ENCODE measurements around the gene TBCK. TPM values are rescaled to one million over a fixed set of nuclear protein-coding genes. Genes with fewer than 3 reads are reported as not detected.

Gene TBCK
- 19.7 and 22.5 TPM in 2 replicates for total RNA-seq (2022)
- percentile 66 among the genes with signal in this experiment for Bru-seq, nascent RNA
- percentile 52 among the genes with signal in this experiment for BruChase-seq, experiment 1, labeled RNA remaining after a 6-hour chase
- BruChase-seq, experiment 2, labeled RNA remaining after a 2-hour chase, result percentile 59 among the genes with signal in this experiment
- long read RNA-seq, partial matches to known transcripts, result 1 of 7 reads
- long read RNA-seq, other reads (novel, unspliced or antisense), result 5 of 7 reads

- Mint-ChIP-seq H3K9me3 (ENCODE audit: low read depth, unreplicated experiment) (no peaks in the 10 kb centered on the region), H3K4me1 (ENCODE audit: low read depth, unreplicated experiment) (peaks cover 11% of the 10 kb centered on the region), H3K4me3 (ENCODE audit: low read depth, unreplicated experiment) (no peak within 1 kb of the TSS), H3K27me3 (ENCODE audit: unreplicated experiment) (no peaks in the 10 kb centered on the region), H3K27ac (ENCODE audit: unreplicated experiment) (no peak within 1 kb of the TSS), H3K36me3 (ENCODE audit: insufficient read depth, unreplicated experiment) (peaks cover 4% of the 10 kb centered on the region)
- BruUV-seq (replicated peaks), result no TSS peak
- no peak for TF ChIP-seq CTCF (IDR thresholded peaks at IDR 0.05; ENCODE audit: unreplicated experiment)
- DNase-seq, result peak; percentile 80
- CTCF ChIA-PET, result interaction anchor here (1.1 kb wide), 1 partner anchor 50 kb away, joined by 5 read pairs; no protein-coding TSS in a partner anchor
- intact Hi-C loops (cut with micrococcal nuclease; ENCODE audit: unreplicated experiment), result no loop called here
These were observed at the start of gene TBCK, which contains the start of gene AIMP1 for GRCh38 chr4:106315968-106316772. Gene TBCK, minus strand, starts transcription at chr4:106316209. Its CDS starts 7,249 bp downstream, at chr4:106308960. Gene AIMP1, plus strand, starts transcription at chr4:106316550. Its CDS starts 8,460 bp downstream, at chr4:106325010.

GRCh38 chr4:106365613-106366012 is 49.6 kb upstream of the TBCK start:
- Mint-ChIP-seq H3K9me3 (ENCODE audit: low read depth, unreplicated experiment) (no peaks in the 10 kb centered on the region), H3K4me3 (ENCODE audit: low read depth, unreplicated experiment) (no peak overlapping the region), H3K27me3 (ENCODE audit: unreplicated experiment) (no peaks in the 10 kb centered on the region), H3K36me3 (ENCODE audit: insufficient read depth, unreplicated experiment) (no peaks in the 10 kb centered on the region), H3K4me1 (ENCODE audit: low read depth, unreplicated experiment) (peaks cover 15% of the 10 kb centered on the region), H3K27ac (ENCODE audit: unreplicated experiment) (no peak overlapping the region)
- no peak for TF ChIP-seq CTCF (IDR thresholded peaks at IDR 0.05; ENCODE audit: unreplicated experiment)
- CTCF ChIA-PET, result interaction anchor here (0.5 to 1.0 kb wide), 4 partner anchors 36 to 137 kb away, joined by 3 to 4 read pairs (median 3); no protein-coding TSS in a partner anchor
- intact Hi-C loops (cut with micrococcal nuclease; ENCODE audit: unreplicated experiment), result no loop called here
- no TSS peak for BruUV-seq (replicated peaks)
- DNase-seq, result no peak

DNA sequence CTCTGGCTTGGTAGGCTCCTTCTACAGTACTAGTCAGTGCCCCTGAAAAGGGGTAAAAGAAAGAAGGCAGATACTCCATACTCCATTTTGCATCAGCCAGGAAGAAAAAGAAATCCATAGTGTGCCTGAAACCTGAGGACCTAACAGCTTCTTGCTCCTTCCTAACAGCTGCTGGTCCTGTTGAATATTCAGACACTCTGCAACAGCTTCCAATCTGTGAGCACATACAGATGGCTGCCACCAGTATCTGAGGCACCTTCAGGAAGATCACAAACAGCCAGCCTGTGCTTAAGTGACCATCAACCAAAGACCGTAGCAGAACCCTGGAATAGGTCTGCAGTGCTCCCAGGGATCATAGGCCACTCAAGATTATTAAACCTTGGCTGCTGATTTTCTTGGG is 48.3 kb upstream of the TBCK start:
- CTCF ChIA-PET, result no interaction called here
- no TSS peak for BruUV-seq (replicated peaks)
- Mint-ChIP-seq H3K27me3 (ENCODE audit: unreplicated experiment) (no peaks in the 10 kb centered on the region), H3K36me3 (ENCODE audit: insufficient read depth, unreplicated experiment) (no peaks in the 10 kb centered on the region), H3K4me1 (ENCODE audit: low read depth, unreplicated experiment) (peaks cover 15% of the 10 kb centered on the region), H3K27ac (ENCODE audit: unreplicated experiment) (no peak overlapping the region), H3K4me3 (ENCODE audit: low read depth, unreplicated experiment) (no peak overlapping the region), H3K9me3 (ENCODE audit: low read depth, unreplicated experiment) (no peaks in the 10 kb centered on the region)
- intact Hi-C loops (cut with micrococcal nuclease; ENCODE audit: unreplicated experiment), result no loop called here
- DNase-seq, result no peak
- TF ChIP-seq CTCF (IDR thresholded peaks at IDR 0.05; ENCODE audit: unreplicated experiment), result no peak

DNA sequence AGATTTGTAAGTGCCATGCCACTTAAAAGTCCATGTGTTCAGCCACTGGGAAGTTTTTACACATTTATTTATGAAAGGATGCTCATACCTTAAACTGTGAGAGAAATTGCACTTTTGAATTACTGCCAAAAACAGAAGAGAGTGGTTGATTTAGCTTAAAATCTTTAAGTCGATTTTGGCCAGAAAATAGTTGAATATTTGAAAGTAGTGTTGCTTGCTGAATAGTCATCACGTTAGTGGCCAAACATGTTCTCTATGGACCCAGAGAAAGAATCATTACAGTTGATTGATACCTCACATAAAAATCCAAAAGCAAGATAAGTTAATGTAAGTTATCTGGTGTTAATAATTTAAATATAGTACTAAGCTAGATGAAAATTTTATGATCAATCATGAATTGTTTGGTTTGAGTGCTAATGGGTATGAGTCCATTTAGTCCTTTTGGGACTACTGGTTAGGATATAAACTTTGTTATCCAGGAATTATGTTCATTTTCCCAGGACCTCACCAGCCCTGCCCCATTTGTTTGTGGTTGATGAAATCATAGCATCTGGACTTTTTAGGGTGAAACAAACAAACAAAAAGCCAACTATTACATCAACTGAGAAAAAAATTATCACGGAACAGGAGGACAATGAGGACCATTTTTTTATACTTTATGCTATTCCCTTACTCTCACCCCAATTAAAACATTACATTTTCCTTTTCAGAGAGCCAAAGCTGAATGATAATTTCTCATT is 46.2 kb upstream of the TBCK start:
- no peak overlapping the region for H3K27ac Mint-ChIP-seq (ENCODE audit: unreplicated experiment)
- H3K27me3 Mint-ChIP-seq (ENCODE audit: unreplicated experiment), result no peaks in the 10 kb centered on the region
- no peak for DNase-seq
- no peak overlapping the region for H3K4me3 Mint-ChIP-seq (ENCODE audit: low read depth, unreplicated experiment)
- intact Hi-C loops (cut with micrococcal nuclease; ENCODE audit: unreplicated experiment), result no loop called here
- no TSS peak for BruUV-seq (replicated peaks)
- no peaks in the 10 kb centered on the region for H3K9me3 Mint-ChIP-seq (ENCODE audit: low read depth, unreplicated experiment)
- CTCF ChIA-PET, result no interaction called here
- H3K36me3 Mint-ChIP-seq (ENCODE audit: insufficient read depth, unreplicated experiment), result no peaks in the 10 kb centered on the region
- peaks cover 15% of the 10 kb centered on the region for H3K4me1 Mint-ChIP-seq (ENCODE audit: low read depth, unreplicated experiment)
- TF ChIP-seq CTCF (IDR thresholded peaks at IDR 0.05; ENCODE audit: unreplicated experiment), result no peak
